CD4-positive, alpha-beta T cell (primary cell): ENCODE results near the gene GARS1. TPM values are rescaled to one million over a fixed set of nuclear protein-coding genes. Genes with fewer than 3 reads are reported as not detected.

Experiments
- ATAC-seq: fragments of 200-7000 bp; cut with Tn5 transposase; one replicate; pipeline ENCODE4 v1.10.0; 2022; ENCODE audit warnings: mild to moderate bottlenecking; ENCODE audit not compliant: poor library complexity
- CTCF ChIA-PET: fragments of 350-600 bp; sonication (Branson Sonifier 250); formaldehyde crosslinking; loops from one replicate; lab custom pipeline; 2021; ENCODE audit warnings: antibody characterized with exemption, inconsistent platforms; lab: Charles Lee
- POLR2A ChIA-PET: fragments of 350-600 bp; sonication (Branson Sonifier 250); formaldehyde crosslinking; loops from one replicate; lab custom pipeline; 2021; ENCODE audit warnings: antibody characterized with exemption, inconsistent platforms; lab: Charles Lee
- DNase-seq, 14 experiments: peaks; one replicate each; pipeline ENCODE4 v3.0.0-alpha.2; 2013 to 2020; ENCODE audit warnings: mixed read lengths in 2 of 14
- H3K27ac ChIP-seq, 2 donors: one replicate each; pipeline versions ENCODE4 v1.5.1 to v1.7.0; 2013; ENCODE audit warnings: low read length in 2 of 2, low read depth in 1 of 2, mild to moderate bottlenecking in 1 of 2
- H3K27me3 ChIP-seq, 2 experiments: 1 replicate in 1 of 2; 2 replicates in 1 of 2; pipeline versions ENCODE4 v1.6.1 to v1.7.0; 2013; ENCODE audit warnings: low read length in 2 of 2, control low read depth in 1 of 2, mild to moderate bottlenecking in 1 of 2, moderate library complexity in 1 of 2; ENCODE audit not compliant: insufficient read depth in 2 of 2, control insufficient read depth in 1 of 2
- H3K36me3 ChIP-seq: one replicate; pipeline ENCODE4 v1.6.1; 2013; ENCODE audit warnings: low read length, control low read depth; ENCODE audit not compliant: insufficient read depth
- H3K4me1 ChIP-seq: one replicate; pipeline ENCODE4 v1.6.1; 2013; ENCODE audit warnings: low read length, control low read depth; ENCODE audit not compliant: insufficient read depth
- H3K4me3 ChIP-seq: one replicate; pipeline ENCODE4 v1.5.1; 2013; ENCODE audit warnings: mild to moderate bottlenecking, low read length, moderate library complexity
- H3K9me3 ChIP-seq, 2 experiments: 1 replicate in 1 of 2; 2 replicates in 1 of 2; pipeline versions ENCODE4 v1.6.1 to v1.7.0; 2013; ENCODE audit warnings: low read length in 2 of 2, mild to moderate bottlenecking in 2 of 2, control low read depth in 1 of 2, moderate library complexity in 1 of 2; ENCODE audit not compliant: control insufficient read depth in 1 of 2, insufficient read depth in 1 of 2
- H3K27ac Mint-ChIP-seq: one replicate; pipeline ENCODE4 v1.8.0; 2020; ENCODE audit warnings: mixed read lengths
- H3K27me3 Mint-ChIP-seq: one replicate; pipeline ENCODE4 v1.8.0; 2021; ENCODE audit warnings: mixed read lengths
- H3K36me3 Mint-ChIP-seq: one replicate; pipeline ENCODE4 v1.8.0; 2021; ENCODE audit warnings: low read depth, mixed read lengths
- H3K4me1 Mint-ChIP-seq: one replicate; pipeline ENCODE4 v1.8.0; 2021; ENCODE audit warnings: low read depth, mixed read lengths
- H3K4me3 Mint-ChIP-seq: one replicate; pipeline ENCODE4 v1.8.0; 2020; ENCODE audit warnings: mild to moderate bottlenecking, mixed read lengths
- H3K9me3 Mint-ChIP-seq: one replicate; pipeline ENCODE4 v1.8.0; 2020; ENCODE audit warnings: mixed read lengths
- CTCF ChIP-seq: fragments of 200-600 bp; IDR thresholded peaks from one replicate; pipeline ENCODE4 v1.8.0; 2022; ENCODE audit warnings: antibody characterized with exemption, mild to moderate bottlenecking
- intact Hi-C, 2 experiments: fragments of 100-400 bp; cut with DNase I in 1 of 2; cut with micrococcal nuclease in 1 of 2; formaldehyde crosslinking; loops; one replicate each; pipeline versions ENCODE4 v1.15.1 to v1.9.0; 2023 to 2025; cut with DNase I, micrococcal nuclease
- total RNA-seq, 174 experiments: library from RNA in 2 of 174; stranded (reverse) in 2 of 174; gene quantifications; one replicate each; pipeline ENCODE4 v1.2.3 and lab custom pipeline; 2021 to 2026

The GARS1 gene
- total RNA-seq, 2 experiments from 2014 or later: 127 to 132 TPM

GRCh38 chr7:30667172-30667571, 72.5 kb downstream of the GARS1 start:
- Histone ChIP-seq H3K4me3 (no peak overlapping the region), H3K27me3 (no peaks in the 10 kb centered on the region), H3K27ac (no peak overlapping the region), H3K9me3 (no peaks in the 10 kb centered on the region), H3K36me3 (no peaks in the 10 kb centered on the region), H3K4me1 (no peaks in the 10 kb centered on the region)
- ChIA-PET POLR2A (no interaction called here), CTCF (no interaction called here)
- ATAC-seq: no peak
- Mint-ChIP-seq H3K27me3 (peaks cover 5% of the 10 kb centered on the region), H3K4me1 (no peaks in the 10 kb centered on the region), H3K4me3 (no peak overlapping the region), H3K27ac (no peak overlapping the region), H3K36me3 (no peaks in the 10 kb centered on the region), H3K9me3 (no peaks in the 10 kb centered on the region)
- DNase-seq: no peak
- TF ChIP-seq CTCF: no peak
- intact Hi-C loops: no loop called here

GRCh38 chr7:30668102-30668501, 73.4 kb downstream of the GARS1 start:
- no peak for DNase-seq
- no peaks in the 10 kb centered on the region for H3K36me3 Mint-ChIP-seq

GRCh38 chr7:30671793-30672465, 77.3 kb downstream of the GARS1 start:
- intact Hi-C loops: no loop called here
- no peak overlapping the region for H3K4me3 Mint-ChIP-seq
- H3K4me1 ChIP-seq: no peaks in the 10 kb centered on the region
- H3K4me1 Mint-ChIP-seq: no peaks in the 10 kb centered on the region
- ATAC-seq (no peak), DNase-seq (peak in 2 of 14 experiments; percentile 21 to 30)
- no peak overlapping the region for H3K4me3 ChIP-seq
- H3K27ac Mint-ChIP-seq: no peak overlapping the region
- ChIA-PET CTCF (no interaction called here), POLR2A (no interaction called here)
- no peaks in the 10 kb centered on the region for H3K36me3 Mint-ChIP-seq
- TF ChIP-seq CTCF: no peak
- H3K27ac ChIP-seq: no peak overlapping the region
- H3K9me3 ChIP-seq: no peaks in the 10 kb centered on the region
- H3K9me3 Mint-ChIP-seq: no peaks in the 10 kb centered on the region
- peaks cover 4 to 6% of the 10 kb centered on the region in 2 experiments for H3K27me3 ChIP-seq
- no peaks in the 10 kb centered on the region for H3K36me3 ChIP-seq
- H3K27me3 Mint-ChIP-seq: peaks cover 18% of the 10 kb centered on the region

More at GRCh38 chr7:30668102-30668501, 73.4 kb downstream of the GARS1 start:
- H3K27ac ChIP-seq: no peak overlapping the region
- Mint-ChIP-seq H3K27me3 (peaks cover 5% of the 10 kb centered on the region), H3K4me1 (no peaks in the 10 kb centered on the region), H3K27ac (no peak overlapping the region), H3K4me3 (no peak overlapping the region), H3K9me3 (no peaks in the 10 kb centered on the region)
- no peak overlapping the region for H3K4me3 ChIP-seq
- H3K36me3 ChIP-seq: no peaks in the 10 kb centered on the region
- intact Hi-C loops: no loop called here
- POLR2A ChIA-PET: no interaction called here
- H3K27me3 ChIP-seq: peaks cover 0 to 3% of the 10 kb centered on the region in 2 experiments
- ATAC-seq: no peak
- H3K4me1 ChIP-seq: no peaks in the 10 kb centered on the region
- CTCF ChIA-PET: no interaction called here
- H3K9me3 ChIP-seq: no peaks in the 10 kb centered on the region
- TF ChIP-seq CTCF: no peak
